HL-60/S4 (cell line): ENCODE measurements around the gene PERP.

Experiments
- in situ Hi-C: fragments of 300-500 bp; cut with MboI; formaldehyde crosslinking; loops from 2 replicates; pipeline ENCODE4 v1.14.3; 2022; ENCODE audit warnings: low sequenced_read_pairs

The PERP gene

DNA sequence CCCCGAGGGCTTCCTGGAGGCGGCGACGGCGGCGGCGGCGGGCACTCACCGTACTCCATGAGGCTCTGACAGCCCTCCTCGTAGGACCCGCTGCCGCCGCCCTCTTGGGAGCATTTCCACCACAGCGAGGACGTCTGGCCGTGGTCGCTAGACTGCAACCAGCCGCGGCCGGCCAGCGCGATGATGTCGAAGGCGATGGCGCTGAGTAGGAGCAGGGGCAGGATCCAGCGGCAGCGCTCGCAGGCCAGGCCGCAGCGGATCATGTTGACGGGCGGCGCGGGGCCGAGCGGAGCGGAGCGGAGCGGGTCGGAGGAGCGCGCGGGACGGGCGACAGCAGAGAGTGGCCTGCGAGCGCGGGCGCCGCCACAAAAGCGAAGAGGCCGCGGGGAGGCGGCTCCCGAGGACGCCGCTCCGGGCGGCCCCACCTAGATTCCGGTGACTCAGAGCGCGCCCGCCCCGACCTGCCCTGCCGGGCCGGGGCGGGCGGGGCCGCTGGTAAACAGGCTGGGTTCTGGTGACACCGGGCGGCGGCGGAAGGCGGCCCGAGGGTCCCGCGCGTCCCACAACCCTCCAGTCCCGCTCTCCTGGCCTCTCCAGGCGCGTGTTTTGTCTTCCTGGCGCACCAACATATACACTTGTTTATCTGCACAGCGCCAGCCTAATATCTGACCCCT, at the start of gene PERP:
PERP (minus strand) TSS at position 342 of the 674 bp plus-strand sequence; CDS start at position 263, 79 bp downstream.
- in situ Hi-C loops = loop anchor here (25.0 kb wide), 3 partner anchors 420 to 1255 kb away; partner anchors contain the start of genes CCDC28A and CITED2

DNA sequence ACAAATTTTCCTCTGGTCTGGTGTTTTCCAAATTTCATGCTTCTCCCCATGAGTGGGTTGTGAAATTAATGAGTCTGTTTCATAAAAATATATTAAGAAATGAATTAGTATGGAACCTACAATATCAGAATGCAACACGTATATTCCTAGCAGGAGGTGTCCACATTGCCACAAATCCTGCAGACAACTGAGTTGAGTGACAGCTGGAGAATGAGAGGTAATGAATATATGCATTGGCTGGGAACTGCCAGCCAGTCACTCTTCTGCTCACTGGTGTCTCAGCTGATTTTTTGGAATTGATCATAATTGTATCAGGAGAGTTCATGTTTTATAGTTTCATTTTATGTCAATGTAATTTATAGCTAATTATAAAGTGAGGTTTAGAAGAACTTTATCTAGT, 48.2 kb upstream of the PERP start:
- in situ Hi-C loops = no loop called here

- in situ Hi-C loops = no loop called here
These were observed 39.3 kb upstream of the PERP start for GRCh38 chr6:138146544-138146943.

DNA sequence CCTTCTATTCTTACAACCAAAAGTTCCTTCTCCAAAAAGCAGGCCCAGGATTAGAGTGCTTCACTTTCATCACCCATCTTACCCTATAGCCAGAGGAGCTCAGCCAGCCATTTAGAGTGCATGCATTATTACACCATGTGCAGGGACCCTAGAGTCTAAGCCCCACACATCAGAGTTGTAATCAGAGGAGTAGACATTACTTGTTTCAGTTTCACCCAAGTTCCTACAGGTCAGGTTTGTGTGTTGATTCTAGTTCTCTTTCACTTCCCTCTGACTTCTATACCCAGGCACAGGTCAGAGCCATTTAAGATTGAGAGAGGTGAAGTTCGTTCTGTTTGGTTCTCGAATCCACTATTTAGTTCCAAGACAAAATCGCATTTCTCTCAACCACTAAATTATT, 38.2 kb upstream of the PERP start:
- in situ Hi-C loops = no loop called here

GRCh38 chr6:138142806-138143205, 35.6 kb upstream of the PERP start:
- in situ Hi-C loops = no loop called here

DNA sequence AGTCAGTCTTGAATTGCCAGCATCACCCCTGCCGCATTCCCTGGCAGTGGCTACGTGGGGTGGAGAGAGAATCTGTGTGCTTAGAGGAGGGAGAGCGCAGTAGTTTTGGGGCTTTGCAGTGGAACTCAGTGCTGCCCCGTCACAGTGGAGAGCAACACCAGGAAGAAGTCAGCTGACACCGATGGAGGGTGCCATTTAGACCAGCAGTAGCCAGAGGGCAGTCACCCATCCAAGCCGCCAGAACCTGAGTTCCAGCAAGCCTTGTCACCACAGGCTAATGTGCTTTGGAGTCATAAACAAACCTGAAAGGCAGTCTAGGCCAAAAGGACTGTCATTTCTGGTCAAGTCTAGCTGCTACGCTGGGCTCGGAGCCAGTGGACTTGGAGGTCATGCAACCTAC, 22.0 kb upstream of the PERP start:
- in situ Hi-C loops = no loop called here

DNA sequence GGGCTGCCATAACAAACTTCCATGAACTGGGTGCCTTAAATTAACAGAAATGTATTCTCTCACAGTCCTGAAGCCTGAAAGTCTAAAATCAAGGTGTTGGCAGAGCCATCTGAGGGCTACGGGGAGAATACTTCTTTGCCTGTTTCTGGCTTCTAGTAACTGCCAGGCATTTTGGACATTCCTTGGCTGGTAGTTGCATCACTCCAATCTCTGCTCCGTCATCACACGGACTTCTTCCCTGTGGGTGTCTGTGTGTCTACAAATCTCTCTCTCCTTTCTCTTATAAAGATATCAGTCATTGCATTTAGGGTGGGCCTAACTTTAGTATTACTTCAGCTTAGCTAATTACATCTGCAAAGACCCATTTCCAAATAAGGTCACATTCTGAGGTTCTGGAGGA, 20.9 kb upstream of the PERP start:
- in situ Hi-C loops = no loop called here

- in situ Hi-C loops = loop anchor here (25.0 kb wide), 3 partner anchors 437 to 1238 kb away; partner anchors contain the start of genes CCDC28A and CITED2
These were observed 16.9 kb upstream of the PERP start for GRCh38 chr6:138124096-138124495.

GRCh38 chr6:138119976-138120375, 12.8 kb upstream of the PERP start:
- in situ Hi-C loops = loop anchor here (5.0 to 25.0 kb wide), 4 partner anchors 387 to 1242 kb away; partner anchors contain the start of genes CCDC28A and CITED2

DNA sequence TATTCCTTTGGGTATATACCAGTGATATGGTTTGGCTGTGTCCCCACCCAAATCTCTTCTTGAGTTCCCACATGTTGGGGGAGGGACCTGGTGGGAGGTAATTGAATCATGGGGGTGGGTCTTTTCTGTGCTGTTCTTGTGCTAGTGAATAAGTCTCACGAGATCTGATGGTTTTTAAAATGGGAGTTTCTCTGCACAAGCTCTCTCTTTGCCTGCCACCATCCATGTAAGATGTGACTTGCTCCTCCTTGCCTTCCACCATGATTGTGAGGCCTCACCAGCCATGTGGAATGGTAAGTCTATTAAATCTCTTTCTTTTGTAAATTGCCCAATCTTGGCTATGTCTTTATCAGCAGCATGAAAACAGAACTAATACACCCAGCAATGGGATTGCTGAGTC, 12.0 kb upstream of the PERP start:
- in situ Hi-C loops = loop anchor here (5.0 to 25.0 kb wide), 4 partner anchors 388 to 1243 kb away; partner anchors contain the start of genes CCDC28A and CITED2

- in situ Hi-C loops = loop anchor here (5.0 to 25.0 kb wide), 4 partner anchors 390 to 1245 kb away; partner anchors contain the start of genes CCDC28A and CITED2
These were observed 10.2 kb upstream of the PERP start for GRCh38 chr6:138117376-138117914.

DNA sequence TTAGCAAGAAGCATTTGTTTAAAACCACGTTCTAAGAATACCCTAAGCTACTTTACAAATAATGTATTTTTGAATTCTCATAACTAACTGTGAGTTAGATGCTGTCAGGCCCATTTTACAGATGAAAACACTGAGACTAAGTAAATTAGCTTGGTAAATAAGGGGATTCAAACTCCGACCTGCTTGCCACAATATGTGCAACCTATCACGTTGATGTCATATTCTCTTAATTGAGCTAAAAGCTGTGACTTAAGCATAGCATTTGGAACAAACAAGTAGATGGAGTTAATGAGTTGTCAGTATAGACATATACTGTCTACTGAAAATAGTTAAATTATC, 9.4 kb upstream of the PERP start:
- in situ Hi-C loops = loop anchor here (5.0 to 25.0 kb wide), 4 partner anchors 391 to 1246 kb away; partner anchors contain the start of genes CCDC28A and CITED2

- in situ Hi-C loops = loop anchor here (5.0 to 25.0 kb wide), 4 partner anchors 391 to 1246 kb away; partner anchors contain the start of genes CCDC28A and CITED2
These were observed 8.8 kb upstream of the PERP start for GRCh38 chr6:138115877-138116660.

DNA sequence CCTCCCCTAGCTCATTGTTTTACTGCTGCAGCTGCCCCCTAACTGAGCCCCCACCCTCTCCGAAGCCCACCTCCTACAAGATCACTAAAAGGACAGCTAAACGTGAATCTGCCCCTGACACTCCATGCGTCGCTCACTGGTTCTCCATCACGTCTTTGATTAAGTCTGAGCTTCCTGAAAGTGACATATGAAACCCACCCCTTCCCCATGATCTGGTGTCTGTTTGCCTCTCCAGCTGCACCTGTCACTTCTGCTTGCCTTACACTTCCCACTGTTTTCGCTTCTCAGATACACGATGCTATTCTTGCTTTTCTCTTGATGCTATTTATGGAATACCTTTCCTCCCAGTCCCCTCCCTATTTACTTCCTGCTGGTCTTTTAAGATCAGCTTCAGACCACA, 8.0 kb upstream of the PERP start:
- in situ Hi-C loops = loop anchor here (5.0 to 25.0 kb wide), 4 partner anchors 392 to 1247 kb away; partner anchors contain the start of genes CCDC28A and CITED2

DNA sequence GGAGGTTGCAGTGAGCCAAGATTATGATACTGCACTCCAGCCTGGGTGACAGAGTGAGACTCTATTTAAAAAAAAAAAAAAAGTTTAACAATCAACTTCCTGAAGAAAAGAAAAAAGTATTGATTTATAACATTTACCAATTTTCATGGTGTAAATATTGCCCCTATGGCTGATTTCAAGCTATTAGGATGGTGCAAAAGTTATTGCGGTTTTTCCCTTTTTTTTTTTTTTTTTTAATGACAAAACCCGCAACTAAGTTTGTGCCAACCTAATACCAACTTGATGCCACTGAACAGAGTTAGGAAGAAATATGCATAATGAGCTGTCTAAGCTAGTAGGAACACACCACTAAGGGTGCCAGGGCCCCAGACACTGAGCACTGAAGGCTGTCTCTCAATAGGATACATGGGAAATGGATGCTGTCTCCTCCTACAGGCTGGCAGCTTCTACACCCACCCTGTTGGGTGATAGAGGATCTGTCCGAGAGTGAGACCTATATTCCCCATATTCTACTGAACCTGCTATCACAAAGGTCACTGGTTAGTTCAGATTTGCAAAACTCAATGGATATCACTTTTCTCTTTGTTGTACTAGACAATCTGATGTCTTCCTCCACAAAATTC, 6.5 kb upstream of the PERP start:
- in situ Hi-C loops = loop anchor here (5.0 to 25.0 kb wide), 4 partner anchors 111 to 1249 kb away; partner anchors contain the start of genes CCDC28A and CITED2

- in situ Hi-C loops = loop anchor here (5.0 to 25.0 kb wide), 4 partner anchors 108 to 1252 kb away; partner anchors contain the start of genes CCDC28A and CITED2
These were observed 3.0 kb upstream of the PERP start for GRCh38 chr6:138110229-138110628.

DNA sequence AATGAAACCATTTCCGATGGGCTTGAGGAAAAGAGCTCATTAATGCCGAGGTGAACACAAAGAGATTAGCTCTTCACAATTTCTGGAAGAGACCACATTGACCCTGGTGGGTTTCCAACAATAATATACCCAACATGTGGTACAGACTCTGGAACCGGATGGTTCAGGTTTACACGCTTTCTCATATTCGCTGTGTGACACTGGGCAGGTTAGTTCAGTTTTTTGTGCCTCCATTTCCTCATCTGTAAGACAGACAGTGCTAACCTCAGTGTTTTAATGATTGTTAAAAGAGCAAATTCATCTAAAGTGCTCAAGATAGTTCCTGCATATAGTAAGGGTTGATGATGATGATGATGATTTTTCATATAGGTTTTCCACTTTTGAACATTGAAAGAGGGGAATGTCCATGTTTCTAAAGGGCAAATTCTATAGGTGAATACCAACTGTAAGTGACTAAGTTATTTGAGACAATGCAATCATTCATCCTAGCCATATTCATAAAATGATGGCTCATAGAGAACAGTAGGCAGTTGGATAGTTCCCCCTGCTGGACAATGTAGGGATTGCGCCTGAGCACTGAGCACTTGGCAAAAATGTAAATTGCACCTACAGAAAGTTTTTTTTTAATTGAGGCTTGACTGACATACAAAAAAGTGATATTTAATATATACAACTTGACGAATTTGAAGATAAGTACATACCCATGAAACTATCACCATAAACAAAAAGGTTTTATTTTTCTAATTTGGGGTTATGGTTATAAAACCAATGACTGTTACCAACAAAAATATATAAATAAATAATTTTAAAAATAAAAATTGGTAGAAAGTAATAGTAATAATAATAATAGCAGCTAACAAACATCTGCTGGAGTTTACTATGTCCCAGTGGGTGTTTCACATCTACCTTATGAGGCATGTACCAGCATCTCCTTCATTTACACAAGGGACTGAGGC, 2.1 kb upstream of the PERP start:
- in situ Hi-C loops = loop anchor here (25.0 kb wide), 3 partner anchors 422 to 1253 kb away; partner anchors contain the start of genes CCDC28A and CITED2

DNA sequence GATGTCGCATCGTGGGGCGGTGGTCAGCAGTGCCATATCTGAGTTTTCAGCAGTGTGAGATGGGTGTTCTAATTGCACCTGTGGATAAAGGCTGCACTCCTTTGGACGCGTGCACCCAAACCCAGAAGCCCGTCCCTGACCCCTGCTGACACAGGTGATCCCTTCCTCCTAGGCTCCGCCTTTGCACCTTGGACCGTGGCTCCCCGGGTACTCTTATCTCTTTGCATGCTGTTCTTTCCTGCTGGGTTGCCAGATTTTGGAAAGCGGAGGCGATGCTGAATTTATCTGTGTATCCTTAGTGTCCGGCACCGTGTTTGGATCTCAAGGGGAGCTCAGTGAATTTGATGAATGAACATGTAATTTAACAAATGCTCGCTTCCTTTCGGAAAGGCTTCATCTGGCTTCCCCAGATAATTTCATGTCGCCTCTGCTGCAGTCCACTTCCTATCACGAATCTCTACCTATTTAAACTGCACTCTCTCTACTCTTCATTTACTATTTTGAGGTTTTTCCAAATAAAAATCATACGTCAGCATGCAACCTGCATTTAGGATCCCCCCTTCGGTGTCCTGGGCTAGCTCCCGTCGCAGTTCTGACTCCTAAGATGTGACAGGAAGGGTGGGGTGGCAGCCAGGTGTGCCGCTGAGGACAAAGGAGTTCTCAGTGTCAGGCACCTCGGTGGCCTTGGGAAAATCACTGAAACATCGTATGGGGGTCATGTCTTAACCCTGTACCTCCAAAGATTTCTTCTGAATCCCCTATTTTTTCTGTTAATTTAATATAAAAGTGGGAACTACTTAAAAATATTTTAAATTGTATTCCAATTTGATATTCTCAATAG, 753 bp upstream of the PERP start:
- in situ Hi-C loops = loop anchor here (25.0 kb wide), 3 partner anchors 421 to 1254 kb away; partner anchors contain the start of genes CCDC28A and CITED2
